ENCODE measurements around the gene ANKRD17. TPM values are rescaled to one million over a fixed set of nuclear protein-coding genes. Genes with fewer than 3 reads are reported as not detected.

ANKRD17 gene
- total RNA-seq, 2 donors from 2014 or later: 47.1 to 56.3 TPM

- Histone ChIP-seq H3K4me3 (no peak overlapping the region), H3K9me3 (peaks cover 0 to 16% of the 10 kb centered on the region in 2 donors), H3K36me3 (no peaks in the 10 kb centered on the region), H3K27ac (no peak overlapping the region), H3K4me1 (no peaks in the 10 kb centered on the region), H3K27me3 (no peaks in the 10 kb centered on the region)
- TF ChIP-seq CTCF (IDR thresholded peaks at IDR 0.05): no peak
- DNase-seq (ENCODE audit: low spot score): no peak
Observed at GRCh38 chr4:73037057-73037456, 221.5 kb downstream of the ANKRD17 start.

- DNase-seq (ENCODE audit: low spot score): no peak
- H3K9me3 ChIP-seq: peaks cover 0 to 16% of the 10 kb centered on the region in 2 donors
- no peaks in the 10 kb centered on the region for H3K36me3 ChIP-seq
- H3K4me1 ChIP-seq: no peaks in the 10 kb centered on the region
- H3K27ac ChIP-seq: no peak overlapping the region
- no peaks in the 10 kb centered on the region for H3K27me3 ChIP-seq
- H3K4me3 ChIP-seq: no peak overlapping the region
- no peak for TF ChIP-seq CTCF (IDR thresholded peaks at IDR 0.05)
Observed at GRCh38 chr4:73036123-73036522, 222.5 kb downstream of the ANKRD17 start.

- Histone ChIP-seq H3K27ac (no peak overlapping the region), H3K27me3 (no peaks in the 10 kb centered on the region), H3K9me3 (peaks cover 0 to 23% of the 10 kb centered on the region in 2 donors), H3K4me1 (no peaks in the 10 kb centered on the region), H3K4me3 (no peak overlapping the region), H3K36me3 (no peaks in the 10 kb centered on the region)
- no peak for TF ChIP-seq CTCF (IDR thresholded peaks at IDR 0.05)
- no peak for DNase-seq (ENCODE audit: low spot score)
Observed at GRCh38 chr4:73034896-73035295, 223.7 kb downstream of the ANKRD17 start.

- TF ChIP-seq CTCF (IDR thresholded peaks at IDR 0.05): no peak
- Histone ChIP-seq H3K4me1 (no peaks in the 10 kb centered on the region), H3K9me3 (peaks cover 0 to 9% of the 10 kb centered on the region in 2 donors)
Observed at GRCh38 chr4:73028621-73029020, 230.0 kb downstream of the ANKRD17 start.

More at GRCh38 chr4:73028621-73029020, 230.0 kb downstream of the ANKRD17 start:
- DNase-seq (ENCODE audit: low spot score): no peak
- no peaks in the 10 kb centered on the region for H3K27me3 ChIP-seq
- no peak overlapping the region for H3K4me3 ChIP-seq
- no peaks in the 10 kb centered on the region for H3K36me3 ChIP-seq
- no peak overlapping the region for H3K27ac ChIP-seq

Other genes starting within 250 kb of the ANKRD17 start
- gene COX18, start 189.1 kb downstream of the ANKRD17 start, total RNA-seq: 10 to 100 TPM; 12.4 to 22.6 TPM
- gene ALB, start 145.5 kb upstream of the ANKRD17 start, total RNA-seq: under 1 TPM in 1 of 2 donors, not detected in 1; 0.41 TPM
- gene AFP, start 177.4 kb upstream of the ANKRD17 start, total RNA-seq: not detected
- gene AFM, start 222.9 kb upstream of the ANKRD17 start, total RNA-seq: not detected

All from right atrium auricular region (tissue), 2 donors.